IPS-15b (cell line): ENCODE data around the gene OR2T1.
"Not testable (repeated sequence)": the region's sequence is repeated elsewhere in the genome, so short reads cannot be mapped to it uniquely, and the experiment has no call there.

Source experiments
- H3K27me3 ChIP-seq: one replicate; pipeline ENCODE4 v1.6.1; 2013; ENCODE audit warnings: low read length; ENCODE audit not compliant: control insufficient read depth, insufficient read depth
- H3K36me3 ChIP-seq: one replicate; pipeline ENCODE4 v1.6.1; 2013; ENCODE audit warnings: low read length; ENCODE audit not compliant: control insufficient read depth, insufficient read depth
- H3K4me1 ChIP-seq: one replicate; pipeline ENCODE4 v1.6.1; 2013; ENCODE audit warnings: mild to moderate bottlenecking, low read length; ENCODE audit not compliant: control insufficient read depth, insufficient read depth
- H3K4me3 ChIP-seq: one replicate; pipeline ENCODE4 v1.5.1; 2013; ENCODE audit warnings: low read depth, low read length
- H3K9ac ChIP-seq: one replicate; pipeline ENCODE4 v1.6.1; 2013; ENCODE audit warnings: low read depth, mild to moderate bottlenecking, low read length
- H3K9me3 ChIP-seq: one replicate; pipeline ENCODE4 v1.6.1; 2013; ENCODE audit warnings: mild to moderate bottlenecking, low read length; ENCODE audit not compliant: control insufficient read depth, insufficient read depth

OR2T1 gene

GRCh38 chr1:248406721-248407692 is 4.2 kb downstream of the OR2T1 start:
- Histone ChIP-seq H3K4me1 (no peaks in the 10 kb centered on the region), H3K9me3 (peaks cover 33% of the 10 kb centered on the region), H3K4me3 (no peak overlapping the region), H3K9ac (no peak overlapping the region), H3K36me3 (peaks cover 3% of the 10 kb centered on the region), H3K27me3 (no peaks in the 10 kb centered on the region)

DNA sequence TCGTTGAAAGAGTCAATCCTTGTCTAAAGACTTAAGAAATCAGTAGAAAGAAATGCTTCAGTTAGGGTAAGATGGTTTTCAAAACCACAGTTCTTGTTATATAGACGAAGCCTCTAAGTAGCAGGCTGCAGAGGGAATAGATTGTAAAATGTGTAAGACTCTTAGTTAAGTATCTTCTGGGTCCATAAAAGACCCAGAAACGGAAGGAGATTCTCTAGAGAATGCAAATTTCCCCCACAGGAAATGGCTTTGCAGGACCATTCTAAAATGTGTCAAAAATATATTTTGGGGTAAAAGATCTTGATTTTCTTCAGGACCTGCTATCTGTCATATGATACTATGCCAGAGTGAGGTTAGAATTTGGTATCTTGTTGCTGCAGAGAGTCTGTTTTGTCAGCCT is 13.4 kb downstream of the OR2T1 start:
- no peaks in the 10 kb centered on the region for H3K4me1 ChIP-seq
- H3K9me3 ChIP-seq = peaks cover 18% of the 10 kb centered on the region
- no peaks in the 10 kb centered on the region for H3K36me3 ChIP-seq
- H3K4me3 ChIP-seq = no peak overlapping the region
- no peak overlapping the region for H3K9ac ChIP-seq
- no peaks in the 10 kb centered on the region for H3K27me3 ChIP-seq

- H3K9me3 ChIP-seq = peaks cover 20% of the 10 kb centered on the region
- H3K27me3 ChIP-seq = no peaks in the 10 kb centered on the region
- no peak overlapping the region for H3K4me3 ChIP-seq
- no peaks in the 10 kb centered on the region for H3K36me3 ChIP-seq
- H3K9ac ChIP-seq = no peak overlapping the region
- H3K4me1 ChIP-seq = no peaks in the 10 kb centered on the region
Measured at GRCh38 chr1:248417854-248418253, 15.0 kb downstream of the OR2T1 start.

GRCh38 chr1:248421384-248421783 is 18.5 kb downstream of the OR2T1 start:
- Histone ChIP-seq H3K27me3 (no peaks in the 10 kb centered on the region), H3K9me3 (peaks cover 20% of the 10 kb centered on the region), H3K4me3 (no peak overlapping the region), H3K36me3 (no peaks in the 10 kb centered on the region), H3K4me1 (no peaks in the 10 kb centered on the region), H3K9ac (no peak overlapping the region)

DNA sequence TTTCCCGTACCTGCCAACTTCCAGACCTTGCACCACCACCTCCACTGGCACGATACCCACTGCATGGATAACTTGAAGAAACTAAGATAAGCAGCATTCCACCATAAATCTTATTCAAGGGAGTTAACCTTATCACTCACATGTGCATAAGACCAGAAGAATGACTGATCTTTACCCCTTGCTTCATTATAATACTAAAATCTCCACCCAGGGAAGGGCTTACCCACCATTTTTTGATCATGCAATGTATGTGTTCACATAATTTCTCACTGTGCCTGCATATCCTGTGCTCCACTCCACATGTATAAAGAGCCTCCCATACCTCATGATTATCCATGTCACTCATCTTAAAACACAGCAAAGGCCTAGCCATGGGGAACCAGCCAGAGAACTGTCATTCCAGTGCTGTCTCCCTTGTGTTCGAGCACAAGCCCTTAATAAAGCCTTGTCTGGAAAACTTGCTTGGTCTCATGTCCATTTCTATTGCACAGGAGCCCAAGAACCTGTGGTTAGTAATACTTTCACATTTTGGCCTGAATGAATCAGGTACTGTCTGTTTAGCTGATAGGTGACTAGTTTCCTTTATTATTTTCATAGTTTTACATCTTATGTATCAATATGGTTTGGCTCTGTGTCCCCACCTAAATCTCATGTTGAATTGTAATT is 24.8 kb downstream of the OR2T1 start:
- H3K27me3 ChIP-seq, H3K4me1 ChIP-seq, H3K36me3 ChIP-seq, H3K4me3 ChIP-seq, H3K9me3 ChIP-seq, H3K9ac ChIP-seq: not testable (repeated sequence)

DNA sequence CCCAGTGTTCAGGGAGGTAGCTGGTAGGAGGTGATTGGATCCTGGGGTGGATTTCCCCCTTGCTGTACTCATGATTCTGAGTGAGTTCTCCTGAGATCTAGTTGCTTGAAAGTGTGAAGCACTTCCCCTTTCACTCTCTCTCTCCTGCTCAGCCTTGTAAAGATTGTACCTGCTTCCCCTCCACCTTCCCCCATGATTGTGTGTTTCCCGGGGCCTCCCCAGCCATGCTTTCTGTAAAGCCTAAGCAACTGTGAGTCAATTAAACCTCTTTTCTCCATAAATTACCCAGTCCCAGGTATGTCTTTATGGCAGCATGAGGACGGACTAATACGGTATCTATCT is 25.3 kb downstream of the OR2T1 start:
- H3K9me3 ChIP-seq, H3K4me1 ChIP-seq, H3K27me3 ChIP-seq, H3K4me3 ChIP-seq, H3K9ac ChIP-seq, H3K36me3 ChIP-seq: not testable (repeated sequence)

GRCh38 chr1:248431683-248432082 is 28.8 kb downstream of the OR2T1 start:
- not testable (repeated sequence) for H3K9me3 ChIP-seq, H3K36me3 ChIP-seq

GRCh38 chr1:248432201-248432600 is 29.4 kb downstream of the OR2T1 start:
- H3K9ac ChIP-seq, H3K27me3 ChIP-seq, H3K36me3 ChIP-seq, H3K4me1 ChIP-seq, H3K4me3 ChIP-seq, H3K9me3 ChIP-seq: not testable (repeated sequence)

More at GRCh38 chr1:248431683-248432082, 28.8 kb downstream of the OR2T1 start:
- not testable (repeated sequence) for H3K9ac ChIP-seq, H3K4me1 ChIP-seq, H3K27me3 ChIP-seq, H3K4me3 ChIP-seq

DNA sequence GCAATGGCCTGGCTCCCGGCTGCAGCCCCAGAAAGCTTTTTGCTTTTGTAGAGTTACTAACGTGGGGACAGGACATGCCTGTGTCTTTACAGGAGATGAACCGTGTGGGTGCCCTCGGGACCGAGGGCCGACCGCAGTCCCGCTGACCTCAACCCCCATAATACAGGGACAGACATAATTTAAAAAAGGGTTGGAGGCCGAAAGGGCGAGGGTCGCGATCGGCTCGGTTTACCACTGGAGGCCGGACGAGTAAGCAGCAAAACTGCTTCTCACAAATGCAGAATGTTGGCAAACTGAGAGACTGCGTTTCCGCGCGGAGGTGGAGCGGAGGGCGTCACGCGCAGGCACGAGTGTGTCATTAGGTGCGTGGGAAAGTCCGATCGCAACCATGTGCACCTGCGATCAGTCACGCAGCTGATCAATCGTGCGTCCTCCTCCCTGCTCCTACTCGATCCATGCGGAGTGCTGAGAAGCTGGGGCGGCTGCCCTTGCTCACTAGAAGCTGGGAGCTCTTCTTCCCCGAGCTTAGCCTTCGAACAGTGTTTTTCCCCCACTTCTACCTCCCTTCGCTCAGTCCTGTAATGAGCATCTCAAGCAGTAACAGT is 31.1 kb downstream of the OR2T1 start:
- not testable (repeated sequence) for H3K36me3 ChIP-seq, H3K9ac ChIP-seq, H3K27me3 ChIP-seq, H3K4me1 ChIP-seq, H3K9me3 ChIP-seq, H3K4me3 ChIP-seq

DNA sequence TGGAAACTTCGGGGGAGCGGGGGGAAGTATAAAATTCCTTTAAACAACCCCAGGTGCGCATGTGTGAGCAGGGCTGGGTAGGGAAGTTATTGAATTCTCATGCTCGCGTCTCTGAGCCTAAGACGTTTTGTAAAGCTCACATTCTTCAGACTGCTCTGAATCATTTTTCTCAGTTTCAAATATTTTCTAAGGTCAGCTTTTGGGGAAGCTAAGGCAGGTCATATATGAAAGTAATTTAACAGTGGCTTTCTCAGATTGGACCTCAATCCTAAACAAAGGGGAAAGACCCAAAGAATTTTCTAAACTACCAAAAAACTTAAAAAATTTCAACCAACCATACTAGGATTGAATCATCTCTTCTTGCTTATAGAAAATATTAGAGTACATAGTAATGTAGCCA is 32.1 kb downstream of the OR2T1 start:
- H3K36me3 ChIP-seq, H3K27me3 ChIP-seq, H3K4me1 ChIP-seq, H3K4me3 ChIP-seq, H3K9me3 ChIP-seq, H3K9ac ChIP-seq: not testable (repeated sequence)

- not testable (repeated sequence) for H3K4me3 ChIP-seq, H3K9me3 ChIP-seq, H3K36me3 ChIP-seq, H3K4me1 ChIP-seq, H3K9ac ChIP-seq, H3K27me3 ChIP-seq
Measured at GRCh38 chr1:248436303-248436702, 33.5 kb downstream of the OR2T1 start.

DNA sequence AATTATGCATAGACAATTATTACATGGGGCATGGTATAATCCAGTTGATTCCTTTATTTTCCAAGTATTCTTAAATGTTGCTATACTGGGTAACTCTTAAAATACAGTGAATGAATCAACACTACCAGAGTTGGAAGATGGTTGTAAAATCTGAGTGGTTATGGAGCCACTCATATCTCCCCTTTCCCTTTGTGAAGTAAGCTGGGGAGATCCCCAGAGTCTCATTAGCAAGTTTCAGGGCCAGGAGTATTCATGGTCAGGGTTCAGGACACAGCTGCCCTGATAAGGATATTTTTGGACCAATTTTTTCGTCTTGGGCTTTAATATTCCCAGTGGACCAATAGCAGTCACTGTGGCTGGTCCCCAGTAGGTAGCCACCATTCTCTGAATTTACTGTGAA is 35.8 kb downstream of the OR2T1 start:
- not testable (repeated sequence) for H3K4me1 ChIP-seq, H3K9ac ChIP-seq, H3K4me3 ChIP-seq, H3K36me3 ChIP-seq, H3K9me3 ChIP-seq, H3K27me3 ChIP-seq
